ENCODE measurements around the gene FLRT3. TPM values are rescaled to one million over a fixed set of nuclear protein-coding genes. Genes with fewer than 3 reads are reported as not detected.

Gene FLRT3
- 2.5 and 5.0 TPM in 2 replicates for total RNA-seq

DNA sequence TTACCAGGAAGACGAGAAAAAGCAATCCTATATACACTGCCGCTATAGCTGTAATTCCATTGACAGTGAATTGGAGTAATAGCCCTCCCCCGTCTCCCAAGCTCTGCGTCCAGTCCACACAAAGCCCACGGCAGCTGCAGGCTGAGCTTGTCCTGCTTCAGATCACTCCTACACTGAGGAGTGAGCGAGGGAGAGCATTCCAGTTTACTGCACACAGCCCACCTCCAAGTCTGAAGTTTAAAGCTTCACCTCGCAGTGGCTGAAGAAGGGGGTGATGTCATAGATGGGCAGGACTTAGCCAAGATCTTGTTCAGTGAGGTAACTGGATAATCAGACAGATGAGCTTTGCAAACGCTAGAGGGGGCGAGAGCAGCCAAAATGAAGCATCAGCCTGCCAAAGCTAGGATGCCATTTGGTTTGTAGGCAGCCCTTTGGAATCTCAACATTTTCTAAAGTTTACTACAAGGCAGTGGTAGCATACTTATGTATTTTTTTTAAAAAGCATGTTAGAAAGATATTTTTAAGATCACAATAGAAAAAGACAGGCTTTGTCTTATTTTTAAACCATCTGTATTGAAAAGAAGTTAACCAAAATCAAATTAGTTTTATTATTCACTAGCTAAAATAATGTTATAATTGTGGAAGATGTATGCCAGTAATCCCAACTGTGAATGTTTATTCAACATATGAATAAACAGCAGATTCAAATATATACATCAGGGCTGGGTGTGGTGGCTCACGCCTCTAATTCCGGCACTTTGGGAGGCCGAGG is at the start of gene FLRT3:
TSS of gene FLRT3 (minus strand) at position 213 of the 772 bp plus-strand sequence. CDS start 10,106 bp downstream, outside the sequence.
- H3K27me3 ChIP-seq (ENCODE audit: insufficient read depth, low read length), result no peaks in the 10 kb centered on the region
- peak within 1 kb of the TSS; percentile 97 for H3K4me2 ChIP-seq (ENCODE audit: insufficient read depth, low read length)
- TF ChIP-seq, protein P1, sequence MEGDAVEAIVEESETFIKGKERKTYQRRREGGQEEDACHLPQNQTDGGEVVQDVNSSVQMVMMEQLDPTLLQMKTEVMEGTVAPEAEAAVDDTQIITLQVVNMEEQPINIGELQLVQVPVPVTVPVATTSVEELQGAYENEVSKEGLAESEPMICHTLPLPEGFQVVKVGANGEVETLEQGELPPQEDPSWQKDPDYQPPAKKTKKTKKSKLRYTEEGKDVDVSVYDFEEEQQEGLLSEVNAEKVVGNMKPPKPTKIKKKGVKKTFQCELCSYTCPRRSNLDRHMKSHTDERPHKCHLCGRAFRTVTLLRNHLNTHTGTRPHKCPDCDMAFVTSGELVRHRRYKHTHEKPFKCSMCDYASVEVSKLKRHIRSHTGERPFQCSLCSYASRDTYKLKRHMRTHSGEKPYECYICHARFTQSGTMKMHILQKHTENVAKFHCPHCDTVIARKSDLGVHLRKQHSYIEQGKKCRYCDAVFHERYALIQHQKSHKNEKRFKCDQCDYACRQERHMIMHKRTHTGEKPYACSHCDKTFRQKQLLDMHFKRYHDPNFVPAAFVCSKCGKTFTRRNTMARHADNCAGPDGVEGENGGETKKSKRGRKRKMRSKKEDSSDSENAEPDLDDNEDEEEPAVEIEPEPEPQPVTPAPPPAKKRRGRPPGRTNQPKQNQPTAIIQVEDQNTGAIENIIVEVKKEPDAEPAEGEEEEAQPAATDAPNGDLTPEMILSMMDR (IDR thresholded peaks at IDR 0.05; ENCODE audit: extremely low read depth, low read depth, low read length), result peak; percentile 85
- no peaks in the 10 kb centered on the region for H4K20me1 ChIP-seq (ENCODE audit: insufficient read depth, low read length)
- peak within 1 kb of the TSS; percentile 72 for H3K4me3 ChIP-seq (ENCODE audit: insufficient read depth, low read length)
- H3K36me3 ChIP-seq (ENCODE audit: insufficient read depth, low read length), result no peaks in the 10 kb centered on the region
- H3K27ac ChIP-seq (ENCODE audit: low read depth, low read length), result peak within 1 kb of the TSS; percentile 50
- H3K4me1 ChIP-seq (ENCODE audit: insufficient read depth, low read length), result no peaks in the 10 kb centered on the region
- DNase-seq (ENCODE audit: insufficient read length, low spot score, missing footprints), result peak; percentile 66
- H3K79me2 ChIP-seq (ENCODE audit: insufficient read depth, low read length), result no peaks in the 10 kb centered on the region
- no peaks in the 10 kb centered on the region for H3K9me3 ChIP-seq (ENCODE audit: low read depth, low read length)
- peak within 1 kb of the TSS; percentile 98 for H2AFZ ChIP-seq (ENCODE audit: low read length)

DNA sequence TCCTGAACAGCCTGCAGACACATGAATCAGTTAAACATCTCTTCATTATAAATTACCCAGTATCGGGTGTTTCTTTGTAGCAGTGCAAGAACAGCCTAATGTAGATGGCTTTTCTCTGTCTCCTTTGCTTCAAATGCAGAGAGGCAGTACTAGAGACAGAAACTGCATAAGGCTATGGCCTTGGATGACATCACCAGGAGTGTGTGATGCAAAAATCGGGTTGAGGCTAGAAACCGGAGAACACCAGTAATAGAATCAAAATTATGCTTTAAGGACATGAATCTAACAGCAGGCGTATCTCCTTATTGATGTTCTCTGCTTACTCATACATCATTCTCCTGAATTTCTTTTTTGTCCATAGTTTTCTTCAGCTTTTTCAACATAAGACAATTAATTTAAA is 49.3 kb upstream of the FLRT3 start:
- H3K79me2 ChIP-seq (ENCODE audit: insufficient read depth, low read length), result no peaks in the 10 kb centered on the region
- no peaks in the 10 kb centered on the region for H4K20me1 ChIP-seq (ENCODE audit: insufficient read depth, low read length)
- no peak for DNase-seq (ENCODE audit: insufficient read length, low spot score, missing footprints)
- H3K4me3 ChIP-seq (ENCODE audit: insufficient read depth, low read length), result no peak overlapping the region
- TF ChIP-seq, protein P1 (IDR thresholded peaks at IDR 0.05; ENCODE audit: extremely low read depth, low read depth, low read length), result no peak
- no peaks in the 10 kb centered on the region for H3K36me3 ChIP-seq (ENCODE audit: insufficient read depth, low read length)
- H3K9me3 ChIP-seq (ENCODE audit: low read depth, low read length), result no peaks in the 10 kb centered on the region
- H3K4me2 ChIP-seq (ENCODE audit: insufficient read depth, low read length), result no peak overlapping the region
- H3K27ac ChIP-seq (ENCODE audit: low read depth, low read length), result no peak overlapping the region
- no peaks in the 10 kb centered on the region for H3K4me1 ChIP-seq (ENCODE audit: insufficient read depth, low read length)
- H2AFZ ChIP-seq (ENCODE audit: low read length), result no peak overlapping the region
- H3K27me3 ChIP-seq (ENCODE audit: insufficient read depth, low read length), result no peaks in the 10 kb centered on the region

DNA sequence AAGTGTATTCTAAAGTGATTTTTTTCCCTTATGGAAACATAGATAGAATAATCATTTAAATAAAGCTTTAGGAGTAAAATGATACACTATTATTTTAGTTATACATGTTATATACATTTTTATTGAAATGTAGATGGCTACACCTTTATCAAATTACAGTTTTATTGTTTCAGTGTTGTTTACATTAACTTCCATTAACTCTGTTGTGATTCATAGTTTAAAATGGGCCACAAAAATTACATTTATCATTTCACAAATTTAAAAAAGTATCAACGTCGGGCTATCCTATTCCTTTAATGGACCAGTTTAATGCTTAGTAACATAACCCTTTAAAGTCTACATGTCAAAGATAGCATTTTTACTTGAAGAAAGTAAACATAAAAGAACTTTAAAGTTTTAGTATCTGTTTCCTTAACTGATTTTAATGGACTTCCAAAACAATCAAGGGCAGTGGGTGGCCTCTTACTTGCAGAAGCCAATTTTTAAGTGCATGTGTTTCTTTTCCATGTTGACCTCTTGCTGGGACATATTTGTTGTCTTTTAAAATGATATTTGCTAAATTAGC is 47.8 kb upstream of the FLRT3 start:
- no peak overlapping the region for H2AFZ ChIP-seq (ENCODE audit: low read length)
- no peak for DNase-seq (ENCODE audit: insufficient read length, low spot score, missing footprints)
- no peaks in the 10 kb centered on the region for H3K36me3 ChIP-seq (ENCODE audit: insufficient read depth, low read length)
- H3K27me3 ChIP-seq (ENCODE audit: insufficient read depth, low read length), result no peaks in the 10 kb centered on the region
- H3K27ac ChIP-seq (ENCODE audit: low read depth, low read length), result no peak overlapping the region
- H3K4me1 ChIP-seq (ENCODE audit: insufficient read depth, low read length), result no peaks in the 10 kb centered on the region
- no peaks in the 10 kb centered on the region for H3K9me3 ChIP-seq (ENCODE audit: low read depth, low read length)
- H3K4me3 ChIP-seq (ENCODE audit: insufficient read depth, low read length), result no peak overlapping the region
- no peaks in the 10 kb centered on the region for H3K79me2 ChIP-seq (ENCODE audit: insufficient read depth, low read length)
- no peaks in the 10 kb centered on the region for H4K20me1 ChIP-seq (ENCODE audit: insufficient read depth, low read length)
- TF ChIP-seq, protein P1 (IDR thresholded peaks at IDR 0.05; ENCODE audit: extremely low read depth, low read depth, low read length), result no peak
- no peak overlapping the region for H3K4me2 ChIP-seq (ENCODE audit: insufficient read depth, low read length)

DNA sequence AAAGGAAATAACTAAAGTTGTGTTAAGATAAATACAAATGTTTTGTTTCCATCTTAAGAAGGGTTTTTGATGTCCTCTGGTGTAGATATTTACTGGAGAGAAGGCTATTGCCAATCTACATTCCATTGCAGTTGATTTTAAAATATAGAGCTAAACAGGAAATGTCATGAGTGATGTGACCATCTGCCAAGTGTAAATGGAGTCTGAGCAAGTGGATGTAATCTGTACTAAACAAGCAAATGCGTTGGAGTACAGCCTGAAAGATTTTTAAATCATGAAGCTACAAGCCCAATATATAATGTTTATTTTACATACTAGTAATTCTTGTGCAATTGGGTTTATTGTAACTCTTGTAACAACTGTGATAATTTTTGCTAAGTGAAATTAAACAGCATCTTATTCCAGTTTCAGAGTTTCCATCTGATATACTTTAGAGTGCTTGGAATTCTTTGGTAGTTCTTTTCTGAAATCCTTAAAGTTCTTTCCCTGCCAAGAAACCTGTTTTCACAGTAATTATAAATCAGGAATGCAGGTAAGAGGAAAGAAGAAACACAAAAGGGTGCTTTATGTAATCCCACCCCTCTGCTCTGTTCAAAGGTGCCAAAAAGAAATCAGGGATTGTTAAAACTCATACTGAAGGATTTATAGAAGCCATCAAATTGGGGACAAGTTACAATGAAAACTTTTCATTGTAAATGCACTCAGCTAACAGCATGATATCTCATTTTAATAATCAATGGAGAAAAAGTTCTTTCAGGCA is 47.2 kb upstream of the FLRT3 start:
- H3K9me3 ChIP-seq (ENCODE audit: low read depth, low read length), result no peaks in the 10 kb centered on the region
- DNase-seq (ENCODE audit: insufficient read length, low spot score, missing footprints), result no peak
- TF ChIP-seq, protein P1 (IDR thresholded peaks at IDR 0.05; ENCODE audit: extremely low read depth, low read depth, low read length), result no peak
- H3K4me3 ChIP-seq (ENCODE audit: insufficient read depth, low read length), result no peak overlapping the region
- no peaks in the 10 kb centered on the region for H3K4me1 ChIP-seq (ENCODE audit: insufficient read depth, low read length)
- H3K79me2 ChIP-seq (ENCODE audit: insufficient read depth, low read length), result no peaks in the 10 kb centered on the region
- no peak overlapping the region for H3K27ac ChIP-seq (ENCODE audit: low read depth, low read length)
- no peak overlapping the region for H3K4me2 ChIP-seq (ENCODE audit: insufficient read depth, low read length)
- no peaks in the 10 kb centered on the region for H3K36me3 ChIP-seq (ENCODE audit: insufficient read depth, low read length)
- no peaks in the 10 kb centered on the region for H3K27me3 ChIP-seq (ENCODE audit: insufficient read depth, low read length)
- H2AFZ ChIP-seq (ENCODE audit: low read length), result no peak overlapping the region
- H4K20me1 ChIP-seq (ENCODE audit: insufficient read depth, low read length), result no peaks in the 10 kb centered on the region

All from osteoblast (primary cell).